ENCODE measurements around the gene GEMIN5. TPM values are rescaled to one million over a fixed set of nuclear protein-coding genes. Genes with fewer than 3 reads are reported as not detected.

GEMIN5 gene
- polyA plus RNA-seq, 1 of the 3 experiments (the other 2 are of a cell fraction): 6.6 TPM

- CTCF ChIA-PET: interaction anchor here (0.9 to 1.1 kb wide), 2 partner anchors 11 to 125 kb away, joined by 3 to 5 read pairs; no protein-coding TSS in a partner anchor
- no peaks in the 10 kb centered on the region for H3K79me2 ChIP-seq (ENCODE audit: insufficient read depth)
- H2AFZ ChIP-seq (ENCODE audit: low read depth): no peak overlapping the region
- no peaks in the 10 kb centered on the region for H3K36me3 ChIP-seq (replicated peaks in 1 of 2; ENCODE audit: control insufficient read depth in 1 of 2, insufficient read depth in 2 of 2, low read length in 1 of 2)
- no peaks in the 10 kb centered on the region for H3K27me3 ChIP-seq (ENCODE audit: insufficient read depth)
- peaks cover 4 to 8% of the 10 kb centered on the region in 2 experiments; a peak in 3 of 4 replicates for H3K4me1 ChIP-seq (ENCODE audit: control insufficient read depth in 1 of 2, insufficient read depth in 2 of 2, low read depth in 1 of 2, low read length in 1 of 2)
- no peak overlapping the region for H3K4me3 ChIP-seq (ENCODE audit: low read depth in 2 of 2, low read length in 1 of 2)
- no peak overlapping the region for H3K4me2 ChIP-seq
- POLR2A ChIA-PET: no interaction called here
- no peak overlapping the region for H3K9ac ChIP-seq
- H3K9me2 ChIP-seq: no peaks in the 10 kb centered on the region
- no peak for TF ChIP-seq CHD2 (IDR thresholded peaks at IDR 0.05; ENCODE audit: low read length, partially characterized antibody)
- no peak for TF ChIP-seq MEF2A (IDR thresholded peaks at IDR 0.05; ENCODE audit: borderline replicate concordance, low read depth)
- 78% methylated on average over 6 of the region's 6 CpGs for WGBS (ENCODE audit: low lambda C conversion rate)
- H3K9me3 ChIP-seq: no peaks in the 10 kb centered on the region
- no peak for DNase-seq
- H3K27ac ChIP-seq (ENCODE audit: low read depth in 2 of 2, low read length in 1 of 2): no peak overlapping the region
- H3F3A ChIP-seq (replicated peaks; ENCODE audit: insufficient read depth): peaks cover 3% of the 10 kb centered on the region
- H4K20me1 ChIP-seq (ENCODE audit: insufficient read depth): no peaks in the 10 kb centered on the region
Observed at GRCh38 chr5:154840435-154841272, 97.4 kb downstream of the GEMIN5 start.

Other genes starting within 250 kb of the GEMIN5 start
- 38.5 and 57.4 TPM in 2 replicates for gene LARP1, start 182.8 kb downstream of the GEMIN5 start, polyA plus RNA-seq (2012; rRNA removed)
- gene FAXDC2, start 87.6 kb downstream of the GEMIN5 start, polyA plus RNA-seq (2012; rRNA removed): 6.0 and 8.4 TPM in 2 replicates
- 45.3 and 51.5 TPM in 2 replicates for gene CNOT8, start 79.6 kb downstream of the GEMIN5 start, polyA plus RNA-seq (2012; rRNA removed)
- gene MRPL22, start 2.9 kb upstream of the GEMIN5 start, polyA plus RNA-seq (2012; rRNA removed): 41.0 and 50.7 TPM in 2 replicates
- 0.02 and 0.03 TPM in 2 replicates for gene KIF4B, start 75.5 kb upstream of the GEMIN5 start, polyA plus RNA-seq (2012; rRNA removed)